Measurements from ENCODE around the gene DUS2. TPM values are rescaled to one million over a fixed set of nuclear protein-coding genes. Genes with fewer than 3 reads are reported as not detected.

DUS2 gene
- total and polyA plus RNA-seq, 8 donors: 2.7 to 6.2 (median 4.5) TPM

DNA sequence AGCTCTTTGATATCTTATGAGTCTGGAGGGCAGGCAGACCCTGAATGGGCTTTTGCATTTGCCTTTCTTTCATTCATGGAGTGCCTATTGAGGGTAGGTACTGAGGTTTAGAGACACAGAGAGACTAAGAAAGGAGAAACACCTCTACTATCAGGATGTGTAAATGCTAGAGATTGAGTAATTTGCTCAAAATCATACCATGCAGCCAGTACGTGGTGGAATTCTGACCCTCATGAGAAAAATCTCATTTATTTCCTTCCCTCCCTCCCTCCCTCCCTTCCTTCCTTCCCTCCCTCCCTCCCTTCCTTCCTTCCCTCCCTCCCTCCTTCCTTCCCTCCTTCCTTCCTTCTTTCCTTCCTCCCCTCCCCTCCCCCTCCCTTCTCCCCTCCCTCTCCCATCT is 43.7 kb downstream of the DUS2 start:
- TF ChIP-seq, protein P1, sequence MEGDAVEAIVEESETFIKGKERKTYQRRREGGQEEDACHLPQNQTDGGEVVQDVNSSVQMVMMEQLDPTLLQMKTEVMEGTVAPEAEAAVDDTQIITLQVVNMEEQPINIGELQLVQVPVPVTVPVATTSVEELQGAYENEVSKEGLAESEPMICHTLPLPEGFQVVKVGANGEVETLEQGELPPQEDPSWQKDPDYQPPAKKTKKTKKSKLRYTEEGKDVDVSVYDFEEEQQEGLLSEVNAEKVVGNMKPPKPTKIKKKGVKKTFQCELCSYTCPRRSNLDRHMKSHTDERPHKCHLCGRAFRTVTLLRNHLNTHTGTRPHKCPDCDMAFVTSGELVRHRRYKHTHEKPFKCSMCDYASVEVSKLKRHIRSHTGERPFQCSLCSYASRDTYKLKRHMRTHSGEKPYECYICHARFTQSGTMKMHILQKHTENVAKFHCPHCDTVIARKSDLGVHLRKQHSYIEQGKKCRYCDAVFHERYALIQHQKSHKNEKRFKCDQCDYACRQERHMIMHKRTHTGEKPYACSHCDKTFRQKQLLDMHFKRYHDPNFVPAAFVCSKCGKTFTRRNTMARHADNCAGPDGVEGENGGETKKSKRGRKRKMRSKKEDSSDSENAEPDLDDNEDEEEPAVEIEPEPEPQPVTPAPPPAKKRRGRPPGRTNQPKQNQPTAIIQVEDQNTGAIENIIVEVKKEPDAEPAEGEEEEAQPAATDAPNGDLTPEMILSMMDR (IDR thresholded peaks at IDR 0.05): no peak
- FAIRE-seq: no peak
- no peak overlapping the region for H3K4me3 ChIP-seq
- ATAC-seq: no peak
- DNase-seq: no peak
- H3K27me3 ChIP-seq: no peaks in the 10 kb centered on the region
- peaks cover 0 to 6% (median 0%) of the 10 kb centered on the region in 3 donors for H3K4me1 ChIP-seq
- H3K36me3 ChIP-seq: no peaks in the 10 kb centered on the region
- H3K27ac ChIP-seq: no peak overlapping the region
- intact Hi-C loops (cut with DNase I): no loop called here
- H3K9me3 ChIP-seq: no peaks in the 10 kb centered on the region
- WGBS, 2 donors: 68 to 72% methylated on average over 1 of the region's 1 CpG

DNA sequence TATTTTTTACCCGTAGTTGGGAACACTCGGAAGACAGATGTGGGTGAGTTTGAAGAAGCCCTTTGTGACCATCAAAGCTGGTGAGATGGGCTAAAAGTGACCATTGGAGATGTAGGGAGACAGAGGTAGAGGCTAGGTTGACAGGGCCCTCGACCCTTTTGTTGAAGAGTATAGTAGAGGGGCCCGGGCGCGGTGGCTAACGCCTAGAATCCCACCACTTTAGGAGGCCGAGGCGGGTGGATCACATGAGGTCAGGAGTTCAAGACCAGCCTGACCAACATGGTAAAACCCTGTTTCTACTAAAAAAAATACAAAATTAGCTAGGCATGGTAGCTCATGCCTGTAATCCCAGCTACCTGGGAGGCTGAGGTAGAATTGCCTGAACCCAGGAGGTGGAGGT is 45.8 kb downstream of the DUS2 start:
- H3K36me3 ChIP-seq: peaks cover 0 to 6% (median 0%) of the 10 kb centered on the region in 3 donors
- no peaks in the 10 kb centered on the region for H3K27me3 ChIP-seq
- no peak overlapping the region for H3K27ac ChIP-seq
- intact Hi-C loops (cut with DNase I): no loop called here
- no peak overlapping the region for H3K4me3 ChIP-seq
- ATAC-seq (no peak), DNase-seq (peak in 1 of 6 donors; percentile 13), FAIRE-seq (no peak)
- H3K4me1 ChIP-seq: peaks cover 0 to 6% (median 0%) of the 10 kb centered on the region in 3 donors
- no peaks in the 10 kb centered on the region for H3K9me3 ChIP-seq
- TF ChIP-seq, protein P1 (IDR thresholded peaks at IDR 0.05): no peak
- WGBS, 2 donors: 95 to 97% methylated on average over 9 of the region's 9 CpGs

DNA sequence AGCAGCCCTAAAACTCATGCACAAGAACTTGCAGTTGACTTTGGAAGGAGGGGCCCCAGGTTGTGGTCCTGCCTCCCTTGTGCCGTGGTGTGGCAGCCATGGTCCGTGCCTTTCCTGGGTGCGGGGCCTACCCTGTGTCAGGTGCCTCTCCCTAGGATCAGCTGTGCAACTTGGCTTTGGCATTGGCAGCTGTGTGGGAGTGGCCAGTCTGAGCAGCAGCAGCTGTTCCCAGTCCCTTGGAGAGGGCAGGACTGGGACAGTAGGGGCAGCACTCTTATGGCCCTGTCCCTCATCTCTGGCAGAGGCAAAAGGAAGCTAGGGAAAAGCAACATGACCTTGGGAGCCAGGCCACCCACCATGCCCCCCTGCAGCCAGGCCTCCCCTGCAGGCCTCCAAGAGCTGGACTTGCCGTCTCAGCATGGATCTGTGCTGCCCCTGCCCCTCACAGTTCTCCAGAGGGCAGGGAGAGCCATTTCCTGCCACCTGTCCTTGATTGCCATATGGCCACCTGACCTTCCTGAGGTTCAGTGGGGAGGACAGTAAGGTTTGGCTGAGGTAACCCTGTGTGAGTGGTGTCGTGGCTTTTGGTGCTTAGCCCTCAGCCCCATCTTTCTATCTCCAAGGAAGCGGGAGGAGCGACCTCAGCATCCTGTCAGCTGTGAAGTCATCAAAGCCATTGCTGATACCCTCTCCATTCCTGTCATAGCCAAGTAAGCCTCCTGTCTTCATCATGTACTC is 46.6 kb downstream of the DUS2 start:
- peaks cover 0 to 6% (median 0%) of the 10 kb centered on the region in 3 donors for H3K4me1 ChIP-seq
- H3K4me3 ChIP-seq: no peak overlapping the region
- WGBS, 2 donors: 64 to 67% methylated on average over 7 of the region's 7 CpGs
- ATAC-seq (peak; percentile 78 to 94 (median 90)), FAIRE-seq (no peak), DNase-seq (peak; percentile 58 to 83 (median 68))
- TF ChIP-seq, protein P1 (IDR thresholded peaks at IDR 0.05): no peak
- no peaks in the 10 kb centered on the region for H3K9me3 ChIP-seq
- peaks cover 0 to 6% (median 0%) of the 10 kb centered on the region in 3 donors for H3K36me3 ChIP-seq
- intact Hi-C loops (cut with DNase I): no loop called here
- H3K27ac ChIP-seq: no peak overlapping the region
- H3K27me3 ChIP-seq: no peaks in the 10 kb centered on the region

DNA sequence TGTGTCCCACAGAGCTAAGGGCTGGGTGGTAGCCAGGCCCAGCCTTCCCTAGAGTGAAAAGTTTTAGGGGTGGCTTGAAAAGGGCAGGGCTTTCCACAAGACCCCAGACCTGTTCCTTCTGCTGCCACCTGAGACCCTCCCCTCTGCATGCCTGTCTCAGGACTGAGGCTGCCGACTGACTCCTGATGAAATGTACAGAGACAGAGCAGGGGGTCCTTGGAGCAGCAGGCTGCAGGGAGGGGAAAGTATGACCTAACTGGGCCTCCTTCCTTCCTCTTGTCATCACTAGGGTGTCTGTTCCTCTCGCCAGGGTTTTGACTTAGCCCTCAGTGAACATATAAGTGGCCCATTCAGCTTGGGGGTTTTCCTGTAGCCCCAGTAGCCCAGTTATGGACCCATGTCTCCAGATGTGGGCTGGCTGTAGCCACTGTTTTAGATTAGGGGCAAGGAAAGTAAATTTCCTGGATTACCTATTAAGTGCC is 47.2 kb downstream of the DUS2 start:
- Histone ChIP-seq H3K36me3 (peaks cover 0 to 6% (median 0%) of the 10 kb centered on the region in 3 donors), H3K27me3 (no peaks in the 10 kb centered on the region), H3K4me3 (no peak overlapping the region), H3K9me3 (no peaks in the 10 kb centered on the region), H3K27ac (no peak overlapping the region), H3K4me1 (peaks cover 0 to 6% (median 0%) of the 10 kb centered on the region in 3 donors)
- WGBS, 2 donors: 76 to 89% methylated on average over 2 of the region's 2 CpGs
- intact Hi-C loops (cut with DNase I): no loop called here
- FAIRE-seq (no peak), ATAC-seq (no peak), DNase-seq (no peak)
- TF ChIP-seq, protein P1 (IDR thresholded peaks at IDR 0.05): no peak
